HG03280 (cell line): Measurements from ENCODE around the gene FYCO1.

Experiments
- ATAC-seq: cut with Tn5 transposase; IDR thresholded peaks from one replicate; pipeline ENCODE4 v1.9.1; 2021; ENCODE audit warnings: mild to moderate bottlenecking, moderate library complexity; ENCODE audit not compliant: unreplicated experiment

Gene FYCO1

GRCh38 chr3:45921158-45922038 lies 74.2 kb downstream of the FYCO1 start:
- ATAC-seq: no peak

- no peak for ATAC-seq
Measured at GRCh38 chr3:45917146-45917898, 78.3 kb downstream of the FYCO1 start.

- peak; percentile 91 for ATAC-seq
Measured at GRCh38 chr3:45915518-45916231, 79.9 kb downstream of the FYCO1 start.

GRCh38 chr3:45915059-45915439 lies 80.6 kb downstream of the FYCO1 start:
- no peak for ATAC-seq

- ATAC-seq: no peak
Measured at GRCh38 chr3:45914362-45915058, 81.1 kb downstream of the FYCO1 start.

- no peak for ATAC-seq
Measured at GRCh38 chr3:45912435-45912834, 83.2 kb downstream of the FYCO1 start.

GRCh38 chr3:45911511-45912226 lies 84.0 kb downstream of the FYCO1 start:
- ATAC-seq: no peak

- ATAC-seq: no peak
Measured at GRCh38 chr3:45910892-45911291, 84.7 kb downstream of the FYCO1 start.

GRCh38 chr3:45909542-45909941 lies 86.1 kb downstream of the FYCO1 start:
- no peak for ATAC-seq

- no peak for ATAC-seq
Measured at GRCh38 chr3:45908761-45909160, 86.9 kb downstream of the FYCO1 start.

GRCh38 chr3:45907769-45908705 lies 87.6 kb downstream of the FYCO1 start:
- no peak for ATAC-seq

- ATAC-seq: no peak
Measured at GRCh38 chr3:45906681-45907407, 88.8 kb downstream of the FYCO1 start.

GRCh38 chr3:45905755-45906154 lies 89.9 kb downstream of the FYCO1 start:
- no peak for ATAC-seq

GRCh38 chr3:45904931-45905330 lies 90.7 kb downstream of the FYCO1 start:
- no peak for ATAC-seq

- ATAC-seq: no peak
Measured at GRCh38 chr3:45896956-45897355, 98.7 kb downstream of the FYCO1 start.

- no peak for ATAC-seq
Measured at GRCh38 chr3:45895686-45896468, 99.7 kb downstream of the FYCO1 start.

GRCh38 chr3:45894015-45894414 lies 101.6 kb downstream of the FYCO1 start:
- ATAC-seq: no peak

- ATAC-seq: no peak
Measured at GRCh38 chr3:45892161-45892560, 103.5 kb downstream of the FYCO1 start.
